ENCODE results near the gene HOXB13.

Gene HOXB13

DNA sequence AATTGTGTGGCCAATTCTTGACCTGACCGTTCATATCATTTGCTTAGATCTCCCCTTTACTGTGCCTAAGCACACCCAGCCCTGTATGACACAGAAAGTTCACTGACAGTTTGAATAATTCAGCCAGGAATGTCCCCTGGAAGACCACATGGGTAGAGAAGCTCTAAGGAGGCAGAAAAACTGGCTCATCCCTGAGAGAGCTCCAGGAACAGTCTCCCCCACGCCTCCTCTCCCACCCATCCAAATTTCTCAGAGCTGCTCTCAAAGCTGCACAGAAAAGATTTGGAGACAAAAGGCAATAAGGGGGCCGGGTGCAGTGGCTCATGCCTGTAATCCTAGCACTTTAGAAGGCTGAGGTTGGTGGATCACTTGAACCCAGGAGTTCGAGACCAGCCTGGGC, 17.4 kb downstream of the HOXB13 start:
- no peak for DNase-seq (ENCODE audit: low read depth in 2 of 2)

DNA sequence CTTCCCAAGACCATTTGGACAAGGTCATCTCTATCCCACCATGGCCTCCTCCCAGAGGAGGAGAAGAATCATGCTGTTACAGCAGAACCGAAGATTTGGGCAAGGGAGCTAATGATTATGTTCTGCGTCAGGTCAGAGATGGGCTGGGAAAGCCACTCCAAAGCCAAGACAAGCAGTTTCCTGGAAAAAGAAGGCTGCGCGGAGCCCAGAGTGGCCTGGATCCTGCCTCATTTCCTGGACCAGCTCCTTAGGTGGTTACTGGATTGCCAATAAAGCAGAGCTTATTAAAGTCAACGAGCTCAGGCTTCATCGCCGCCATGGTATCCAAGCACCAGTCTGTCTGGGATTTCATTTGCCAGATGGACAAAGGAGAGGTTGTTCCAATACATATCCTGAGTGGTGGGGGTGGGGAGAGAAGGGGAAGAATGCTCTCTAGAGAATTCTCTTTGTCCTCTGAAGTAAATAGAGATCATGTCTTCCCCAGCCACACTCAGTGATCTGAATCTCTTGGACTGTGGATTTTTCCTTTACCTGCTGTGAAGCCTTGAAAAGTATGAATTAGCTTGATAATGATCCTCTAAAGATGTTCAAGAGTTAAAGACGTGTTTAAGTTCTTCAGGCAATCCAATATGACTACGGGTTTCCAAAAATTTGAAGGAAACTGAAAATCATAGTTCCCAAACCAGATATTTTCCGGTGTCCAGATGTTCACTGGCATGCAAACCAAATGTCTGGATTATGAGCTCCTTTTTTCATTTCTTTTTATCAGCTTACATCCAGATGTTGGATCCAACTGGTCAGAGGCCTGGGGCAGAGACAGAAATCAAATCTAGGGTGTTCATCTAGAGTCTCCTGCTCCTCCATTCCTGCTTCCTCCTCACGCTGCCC, 23.9 kb downstream of the HOXB13 start:
- no peak for DNase-seq (ENCODE audit: low read depth in 2 of 2)

DNA sequence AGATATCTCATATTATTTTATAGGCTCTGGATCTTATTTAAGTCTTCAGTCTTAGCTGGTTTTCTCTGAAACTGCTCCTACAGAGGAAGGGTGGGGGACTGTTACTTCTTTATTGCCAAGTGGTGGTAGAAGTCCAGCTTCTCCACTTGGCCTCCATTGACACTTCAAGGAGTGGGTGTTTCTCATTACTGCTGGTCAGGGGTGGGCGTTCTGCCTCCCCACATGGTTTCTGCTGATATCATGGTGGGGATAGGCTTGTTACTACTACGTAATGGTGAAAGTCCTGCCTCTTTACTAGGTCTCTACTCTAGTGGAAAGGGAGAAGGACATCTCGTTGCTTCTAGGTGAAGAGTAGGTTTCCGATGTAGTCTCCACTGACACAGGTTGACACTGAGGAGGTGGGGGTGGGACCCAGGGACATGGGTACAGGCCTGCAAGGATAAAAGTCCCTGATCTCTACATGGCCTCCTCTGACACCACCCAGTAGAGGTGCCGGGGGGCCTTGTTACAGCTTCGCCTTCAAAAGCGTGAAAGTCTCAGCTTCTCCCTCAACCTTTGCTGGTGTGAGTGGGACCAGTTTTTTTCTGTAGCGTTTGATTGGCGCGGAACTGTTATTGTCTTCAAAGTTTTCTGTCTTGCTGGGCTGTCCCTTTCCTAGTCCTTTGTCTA, 26.6 kb downstream of the HOXB13 start:
- DNase-seq (ENCODE audit: low read depth in 2 of 2) = no peak

DNA sequence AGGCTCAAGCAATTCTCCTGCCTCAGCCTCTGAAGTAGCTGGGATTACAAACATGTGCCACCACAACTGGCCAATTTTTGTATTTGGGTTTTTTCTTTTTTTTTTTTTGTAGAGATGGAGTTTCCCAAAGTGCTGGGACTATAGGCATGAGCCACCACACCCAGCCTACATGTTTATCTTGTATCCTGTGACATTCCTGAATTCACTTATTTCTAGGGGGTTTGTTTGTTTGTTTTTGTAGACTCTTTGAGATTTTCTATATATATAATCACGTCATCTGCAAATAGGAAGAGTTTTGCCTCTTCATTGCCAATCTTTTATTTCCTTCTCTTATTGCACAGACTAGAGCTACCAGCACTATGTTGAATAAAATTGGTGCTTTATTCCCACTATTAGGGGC, 35.4 kb downstream of the HOXB13 start:
- no peak for DNase-seq (ENCODE audit: low read depth in 2 of 2)

DNA sequence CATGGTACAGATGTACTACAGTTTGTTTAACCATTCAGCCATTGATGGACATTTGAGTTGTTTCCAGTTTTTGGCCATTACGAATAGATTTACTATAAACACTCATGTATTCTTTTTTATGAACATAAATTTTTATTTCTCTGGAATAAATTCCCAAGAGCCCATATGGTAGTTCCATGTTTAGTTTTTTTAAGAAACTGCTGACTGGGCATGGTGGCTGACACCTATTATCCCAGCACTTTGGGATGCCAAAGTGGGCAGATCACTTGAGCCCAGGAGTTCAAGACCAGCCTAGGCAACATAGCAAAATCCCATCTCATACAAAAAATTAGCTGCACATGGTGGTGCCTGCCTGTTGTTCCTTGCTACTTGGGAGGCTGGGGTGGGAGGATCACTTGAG, 36.5 kb downstream of the HOXB13 start:
- no peak for DNase-seq (ENCODE audit: low read depth in 2 of 2)

DNA sequence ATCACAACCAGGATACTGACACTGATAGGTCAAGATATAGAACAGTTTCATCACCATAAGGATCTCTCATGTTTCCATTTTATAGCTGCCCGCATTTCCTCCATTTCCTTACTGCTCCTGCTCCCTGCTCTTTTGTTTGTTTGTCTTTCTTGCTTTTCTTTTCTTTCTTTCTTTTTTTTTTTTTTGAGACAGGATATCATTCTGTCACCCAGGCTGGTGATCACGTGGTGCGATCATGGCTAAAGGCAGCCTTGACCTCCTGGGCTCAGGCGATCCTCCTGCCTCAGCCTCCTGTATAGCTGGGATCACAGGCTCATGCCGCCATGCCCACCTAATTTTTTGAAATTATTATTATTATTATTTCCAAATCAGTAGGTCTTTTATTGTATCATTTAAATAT, 37.9 kb downstream of the HOXB13 start:
- DNase-seq (ENCODE audit: low read depth in 2 of 2) = no peak

DNA sequence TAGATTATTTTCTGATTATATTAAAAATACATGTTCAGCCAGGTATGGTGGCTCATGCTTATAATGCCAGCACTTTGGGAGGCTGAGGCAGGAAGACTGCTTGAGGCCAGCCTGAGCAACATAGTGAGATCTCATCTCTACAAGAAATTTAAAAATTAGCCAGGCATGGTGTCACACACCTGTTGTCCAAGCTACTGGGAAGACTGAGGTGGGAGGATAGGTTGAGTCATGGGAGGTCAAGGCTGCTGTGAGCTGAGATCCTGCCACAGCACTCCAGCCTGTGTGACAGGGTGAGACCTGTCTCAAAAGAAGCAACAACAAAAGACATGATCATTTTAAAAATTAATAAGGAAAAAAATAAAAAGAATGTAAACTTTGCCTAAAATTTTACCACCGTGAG, 46.9 kb downstream of the HOXB13 start:
- DNase-seq (ENCODE audit: low read depth in 2 of 2) = no peak

DNA sequence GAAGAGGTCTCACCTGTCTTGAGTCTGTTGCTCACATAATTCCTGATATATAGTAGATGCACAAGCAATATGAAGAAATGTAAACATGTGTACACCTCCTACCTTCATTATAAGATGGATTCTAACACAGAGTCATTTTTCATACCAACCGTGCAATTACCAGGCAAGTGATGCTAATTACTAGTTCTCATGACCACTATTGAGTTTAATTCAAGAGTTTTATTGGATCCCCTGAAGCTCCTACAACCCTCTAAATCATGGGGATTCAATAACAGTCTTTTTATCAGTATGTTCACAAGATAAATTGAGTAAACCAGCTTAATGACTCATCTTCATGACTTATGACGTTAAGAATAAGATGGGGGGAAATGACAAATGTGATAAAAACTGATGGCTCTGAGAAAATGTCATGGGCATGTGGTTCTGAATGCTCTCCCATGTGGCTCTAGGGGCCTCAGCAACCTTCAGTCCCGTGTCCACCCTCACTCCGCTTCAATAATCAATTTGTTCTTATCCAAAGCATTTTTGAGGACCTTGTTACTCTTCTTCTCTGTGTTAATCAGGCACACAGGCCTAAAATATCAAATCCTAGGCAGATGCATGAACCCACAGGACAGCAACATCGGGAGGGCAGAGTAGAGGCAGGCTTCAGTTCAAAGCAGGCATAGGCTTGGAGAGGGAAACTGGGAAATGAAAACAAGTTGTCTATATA, 49.0 kb downstream of the HOXB13 start:
- no peak for DNase-seq (ENCODE audit: low read depth in 2 of 2)

DNA sequence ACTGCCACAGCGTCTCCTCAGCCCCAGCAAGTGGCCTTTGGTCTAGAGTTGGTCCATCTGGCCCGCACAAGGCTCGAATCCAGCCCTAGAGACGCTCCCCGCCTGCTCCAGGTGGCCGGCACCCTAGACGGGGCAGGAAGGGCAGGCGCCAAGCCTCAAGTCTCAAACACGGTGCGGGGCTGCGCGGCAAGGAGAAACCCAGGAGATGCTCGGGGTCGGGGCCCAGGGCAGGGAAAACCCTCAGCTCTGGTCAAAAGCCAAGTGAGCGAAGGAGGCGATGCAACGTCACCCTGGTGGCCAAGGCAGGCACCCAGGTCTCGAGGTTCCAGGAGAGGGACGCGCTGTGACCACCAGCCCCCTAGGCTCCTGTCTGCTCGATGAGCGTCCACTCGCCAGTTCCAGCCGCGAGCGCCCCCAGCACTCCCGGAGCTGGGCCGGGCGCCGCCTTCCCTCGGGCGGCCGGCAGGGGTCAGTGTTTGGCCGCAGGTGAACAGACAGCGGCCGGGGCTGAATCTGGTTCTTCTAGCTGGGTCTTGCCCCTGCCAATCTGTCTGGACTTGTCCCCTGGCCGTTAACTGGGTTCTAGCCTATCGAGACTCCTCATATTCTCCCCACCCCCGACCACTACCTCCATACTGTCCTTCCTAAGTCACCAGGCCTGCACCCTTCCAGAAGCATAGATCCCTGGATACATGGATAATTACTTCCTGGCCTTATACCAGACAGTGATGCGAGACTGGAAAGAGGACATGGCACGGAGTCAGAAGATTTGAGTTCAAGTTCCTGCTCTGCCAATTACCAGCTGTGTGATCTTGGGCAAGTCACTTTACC, 50.2 kb downstream of the HOXB13 start:
- DNase-seq (ENCODE audit: low read depth in 2 of 2) = peak; percentile 18 to 27

DNA sequence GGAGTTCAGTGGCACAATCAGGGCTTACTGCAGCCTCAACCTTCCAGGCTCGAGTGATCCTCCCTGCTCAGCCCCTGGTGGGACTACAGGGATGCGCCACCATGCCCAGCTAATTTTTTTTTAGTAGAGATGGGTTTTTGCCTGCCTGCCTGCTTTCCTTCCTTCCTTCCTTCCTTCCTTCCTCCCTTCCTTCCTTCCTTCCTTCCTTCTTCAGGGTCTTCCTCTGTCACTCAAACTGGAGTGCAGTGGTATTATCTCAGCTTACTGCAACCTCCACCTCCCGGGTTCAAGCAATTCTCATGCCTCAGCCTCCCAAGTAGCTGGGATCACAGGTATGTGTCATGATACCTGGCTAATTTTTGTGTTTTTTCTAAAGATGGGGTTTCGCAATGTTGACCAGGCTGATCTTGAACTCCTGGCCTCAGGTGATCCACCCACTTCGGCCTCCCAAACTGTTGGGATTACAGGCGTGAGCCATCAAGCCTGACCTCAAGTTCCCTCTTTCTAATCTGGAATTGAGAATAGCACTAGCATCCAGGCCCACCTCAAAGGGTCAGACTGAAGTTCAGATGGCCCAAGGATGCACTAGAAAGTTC, 51.5 kb downstream of the HOXB13 start:
- no peak for DNase-seq (ENCODE audit: low read depth in 2 of 2)
